HCT116 (cell line): ENCODE results near the gene ARNT2. TPM values are rescaled to one million over a fixed set of nuclear protein-coding genes. Genes with fewer than 3 reads are reported as not detected.

Source experiments
- ATAC-seq: fragments of 200-7000 bp; cut with Tn5 transposase; 2 replicates; pipeline ENCODE4 v1.9.1; 2020; ENCODE audit warnings: mild to moderate bottlenecking, moderate library complexity
- BruUV-seq: library from RNA; stranded (reverse); fragments of 400-500 nt; replicated peaks from 2 replicates; lab custom pipeline; 2021; lab: Mats Ljungman, UMichigan
- CTCF ChIA-PET: fragments of 300-600 bp; sonication (Branson Sonifier 250); formaldehyde crosslinking; loops from one replicate; lab custom pipeline; 2021; ENCODE audit warnings: antibody characterized with exemption; lab: Charles Lee
- POLR2A ChIA-PET: fragments of 300-600, 350-600 bp; sonication (Branson Sonifier 250); formaldehyde crosslinking; loops from one replicate; lab custom pipeline; 2021; ENCODE audit warnings: antibody characterized with exemption; lab: Charles Lee
- RAD21 ChIA-PET, 2 experiments: fragments of 300-600 bp; sonication (Branson Sonifier 250); formaldehyde crosslinking; loops; one replicate each; lab custom pipeline; 2023; ENCODE audit warnings: low total read pairs in 2 of 2; ENCODE audit not compliant: uncharacterized antibody in 2 of 2, unreplicated experiment in 2 of 2, low non-redundant PET in 1 of 2; lab: Charles Lee
- DNase-seq: peaks from one replicate; pipeline ENCODE4 v3.0.0-alpha.2; 2010; ENCODE audit warnings: low read depth, low spot score
- H2AFZ ChIP-seq: fragments of 200-600 bp; shearing (Covaris generic), sonication (generic); 2 replicates; pipeline ENCODE4 v1.6.1; 2017; ENCODE audit warnings: low read depth, mixed run types, mixed read lengths, antibody characterized with exemption, low read length; ENCODE audit not compliant: poor library complexity, severe bottlenecking
- H3K27ac ChIP-seq: 2 replicates; pipeline ENCODE4 v1.5.1; 2012; ENCODE audit warnings: low read depth, low read length
- H3K27me3 ChIP-seq: fragments of 200-600 bp; sonication (generic); 2 replicates; pipeline ENCODE4 v1.6.1; 2016; ENCODE audit warnings: mixed run types, low read length, mixed read lengths; ENCODE audit not compliant: insufficient read depth
- H3K36me3 ChIP-seq, 2 experiments: fragments of 200-500 bp in 1 of 2; fragments of 200-600 bp in 1 of 2; sonication (Bioruptor generic) in 1 of 2; sonication (generic) in 1 of 2; 2 replicates each; pipeline versions ENCODE4 v1.5.1 to v1.6.1; 2014 to 2016; ENCODE audit warnings: low read length in 2 of 2, inconsistent platforms in 1 of 2, mixed read lengths in 1 of 2, mixed run types in 1 of 2; ENCODE audit not compliant: insufficient read depth in 2 of 2, control insufficient read depth in 1 of 2
- H3K4me1 ChIP-seq, 2 experiments: fragments of 200-600 bp in 1 of 2; sonication (generic) in 1 of 2; 2 replicates each; pipeline versions ENCODE4 v1.5.1 to v1.6.1; 2012 to 2017; ENCODE audit warnings: low read length in 2 of 2, inconsistent platforms in 1 of 2, mild to moderate bottlenecking in 1 of 2, mixed read lengths in 1 of 2, mixed run types in 1 of 2, moderate library complexity in 1 of 2; ENCODE audit not compliant: insufficient read depth in 2 of 2, control insufficient read depth in 1 of 2
- H3K4me2 ChIP-seq: fragments of 200-600 bp; sonication (generic); 2 replicates; pipeline ENCODE4 v1.6.1; 2017; ENCODE audit warnings: mixed run types, low read length, mixed read lengths
- H3K4me3 ChIP-seq, 2 experiments: fragments of 200-600 bp in 1 of 2; sonication (generic) in 1 of 2; replicated peaks in 1 of 2; 2 replicates each; pipeline ENCODE4 v1.5.1; 2011 to 2016; ENCODE audit warnings: low read length in 2 of 2, control low read depth in 1 of 2, low read depth in 1 of 2, mild to moderate bottlenecking in 1 of 2, mixed read lengths in 1 of 2, mixed run types in 1 of 2
- H3K79me2 ChIP-seq: fragments of 200-600 bp; sonication (generic); 2 replicates; pipeline ENCODE4 v1.6.1; 2017; ENCODE audit warnings: mild to moderate bottlenecking, mixed run types, low read length, moderate library complexity, mixed read lengths; ENCODE audit not compliant: insufficient read depth
- H3K9ac ChIP-seq: fragments of 200-600 bp; sonication (generic); 2 replicates; pipeline ENCODE4 v1.6.1; 2016; ENCODE audit warnings: low read length, mixed read lengths
- H3K9me2 ChIP-seq: fragments of 200-600 bp; sonication (generic), shearing (Covaris generic); 2 replicates; pipeline ENCODE4 v1.6.1; 2017; ENCODE audit warnings: mixed run types, mild to moderate bottlenecking, moderate library complexity; ENCODE audit not compliant: insufficient read depth
- H3K9me3 ChIP-seq, 2 experiments: fragments of 200-500 bp in 1 of 2; fragments of 200-600 bp in 1 of 2; sonication (Bioruptor generic) in 1 of 2; sonication (generic) in 1 of 2; 2 replicates each; pipeline ENCODE4 v1.6.1; 2014 to 2017; ENCODE audit warnings: low read length in 2 of 2, mixed read lengths in 2 of 2, inconsistent platforms in 1 of 2, low read depth in 1 of 2, mild to moderate bottlenecking in 1 of 2, mixed run types in 1 of 2, moderate library complexity in 1 of 2; ENCODE audit not compliant: control insufficient read depth in 1 of 2, insufficient read depth in 1 of 2
- H4K20me1 ChIP-seq: fragments of 200-600 bp; sonication (generic), shearing (Covaris generic); 2 replicates; pipeline ENCODE4 v1.6.1; 2017; ENCODE audit warnings: mixed run types, mild to moderate bottlenecking, moderate library complexity; ENCODE audit not compliant: insufficient read depth
- ATF3 ChIP-seq: IDR thresholded peaks from 2 replicates; pipeline ENCODE4 v1.6.1; 2012
- CBX3 ChIP-seq: IDR thresholded peaks from 2 replicates; pipeline ENCODE4 v1.6.1; 2012; ENCODE audit warnings: low read depth
- CEBPB ChIP-seq: IDR thresholded peaks from 2 replicates; pipeline ENCODE4 v1.6.1; 2012; ENCODE audit warnings: low read depth
- EGR1 ChIP-seq: IDR thresholded peaks from 2 replicates; pipeline ENCODE4 v1.6.1; 2012; ENCODE audit warnings: low read depth
- ELF1 ChIP-seq: IDR thresholded peaks from 2 replicates; pipeline ENCODE4 v1.6.1; 2012; ENCODE audit warnings: low read depth, borderline replicate concordance
- EZH2 ChIP-seq: fragments of 200-600 bp; sonication (generic); IDR thresholded peaks from 2 replicates; pipeline ENCODE4 v1.6.1; 2017; ENCODE audit warnings: antibody characterized with exemption, mixed run types
- EZH2phosphoT487 ChIP-seq: fragments of 200-600 bp; IDR thresholded peaks from 2 replicates; pipeline ENCODE4 v1.6.1; 2018; ENCODE audit warnings: antibody characterized with exemption, borderline replicate concordance
- FOSL1 ChIP-seq: IDR thresholded peaks from 2 replicates; pipeline ENCODE4 v1.6.1; 2012; ENCODE audit warnings: low read depth
- POLR2AphosphoS5 ChIP-seq: IDR thresholded peaks from 2 replicates; pipeline ENCODE4 v1.6.1; 2011; ENCODE audit warnings: mild to moderate bottlenecking, low read depth, low read length, moderate library complexity
- RAD21 ChIP-seq: IDR thresholded peaks from 2 replicates; pipeline ENCODE4 v1.6.1; 2012; ENCODE audit warnings: low read depth, mild to moderate bottlenecking
- SIN3A ChIP-seq: IDR thresholded peaks from 2 replicates; pipeline ENCODE4 v1.6.1; 2012; ENCODE audit warnings: low read depth
- SP1 ChIP-seq: IDR thresholded peaks from 2 replicates; pipeline ENCODE4 v1.6.1; 2012; ENCODE audit warnings: low read depth
- TCF7L2 ChIP-seq: IDR thresholded peaks from 2 replicates; pipeline ENCODE4 v1.7.0; 2011; ENCODE audit warnings: borderline replicate concordance, inconsistent platforms; ENCODE audit not compliant: insufficient read depth, insufficient read length; ENCODE audit errors: extremely low read depth
- ZBTB33 ChIP-seq: IDR thresholded peaks from 2 replicates; pipeline ENCODE4 v1.6.1; 2011; ENCODE audit warnings: mild to moderate bottlenecking, low read length, moderate library complexity; ENCODE audit not compliant: insufficient replicate concordance; ENCODE audit errors: extremely low read depth
- intact Hi-C: fragments of 100-400 bp; cut with micrococcal nuclease; formaldehyde crosslinking; loops from 2 replicates; pipeline ENCODE4 v1.10.0; 2022
- total RNA-seq: library from RNA; stranded (reverse); gene quantifications from one replicate; pipeline ENCODE4 v1.2.1, GENCODE V29; 2021; ENCODE audit not compliant: unreplicated experiment
- TF ChIP-seq, protein P1 (sequence below), 3 experiments: fragments of 200-600 bp in 1 of 3; sonication (generic) in 1 of 3; IDR thresholded peaks in 2 of 3; conservative IDR thresholded peaks in 1 of 3; 2 replicates each; pipeline ENCODE4 v1.5.1; 2012 to 2017; ENCODE audit warnings: low read depth in 2 of 3, low read length in 2 of 3, antibody characterized with exemption in 1 of 3, borderline replicate concordance in 1 of 3, control low read depth in 1 of 3, mild to moderate bottlenecking in 1 of 3, mixed read lengths in 1 of 3, mixed run types in 1 of 3, moderate library complexity in 1 of 3; ENCODE audit not compliant: insufficient read depth in 1 of 3

ARNT2 gene
- total RNA-seq, 1 experiment from 2014 or later: 3.0 TPM

GRCh38 chr15:80609512-80609946, 205.3 kb downstream of the ARNT2 start:
- Histone ChIP-seq H3K9ac (no peak overlapping the region), H4K20me1 (no peaks in the 10 kb centered on the region), H3K27ac (no peak overlapping the region), H3K9me2 (no peaks in the 10 kb centered on the region), H3K36me3 (no peaks in the 10 kb centered on the region), H3K4me3 (no peak overlapping the region), H3K4me1 (no peaks in the 10 kb centered on the region), H3K79me2 (no peaks in the 10 kb centered on the region), H2AFZ (no peak overlapping the region), H3K9me3 (no peaks in the 10 kb centered on the region), H3K27me3 (no peaks in the 10 kb centered on the region), H3K4me2 (no peak overlapping the region)
- DNase-seq (no peak), ATAC-seq (no peak)
- RAD21 ChIA-PET: no interaction called here
- POLR2A ChIA-PET: no interaction called here
- TF ChIP-seq, protein P1, sequence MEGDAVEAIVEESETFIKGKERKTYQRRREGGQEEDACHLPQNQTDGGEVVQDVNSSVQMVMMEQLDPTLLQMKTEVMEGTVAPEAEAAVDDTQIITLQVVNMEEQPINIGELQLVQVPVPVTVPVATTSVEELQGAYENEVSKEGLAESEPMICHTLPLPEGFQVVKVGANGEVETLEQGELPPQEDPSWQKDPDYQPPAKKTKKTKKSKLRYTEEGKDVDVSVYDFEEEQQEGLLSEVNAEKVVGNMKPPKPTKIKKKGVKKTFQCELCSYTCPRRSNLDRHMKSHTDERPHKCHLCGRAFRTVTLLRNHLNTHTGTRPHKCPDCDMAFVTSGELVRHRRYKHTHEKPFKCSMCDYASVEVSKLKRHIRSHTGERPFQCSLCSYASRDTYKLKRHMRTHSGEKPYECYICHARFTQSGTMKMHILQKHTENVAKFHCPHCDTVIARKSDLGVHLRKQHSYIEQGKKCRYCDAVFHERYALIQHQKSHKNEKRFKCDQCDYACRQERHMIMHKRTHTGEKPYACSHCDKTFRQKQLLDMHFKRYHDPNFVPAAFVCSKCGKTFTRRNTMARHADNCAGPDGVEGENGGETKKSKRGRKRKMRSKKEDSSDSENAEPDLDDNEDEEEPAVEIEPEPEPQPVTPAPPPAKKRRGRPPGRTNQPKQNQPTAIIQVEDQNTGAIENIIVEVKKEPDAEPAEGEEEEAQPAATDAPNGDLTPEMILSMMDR (IDR thresholded peaks at IDR 0.05 in 2 of 3, conservative IDR thresholded peaks at IDR 0.05 in 1 of 3; ENCODE audit: borderline replicate concordance in 1 of 3, insufficient read depth in 1 of 3, low read depth in 2 of 3, low read length in 2 of 3): no peak
- TF ChIP-seq EGR1 (no peak), CBX3 (no peak), ELF1 (no peak), EZH2 (no peak), EZH2phosphoT487 (no peak), CEBPB (no peak), FOSL1 (no peak), RAD21 (no peak), ATF3 (no peak), ZBTB33 (no peak), TCF7L2 (no peak), SP1 (no peak), SIN3A (no peak), POLR2AphosphoS5 (no peak)
- CTCF ChIA-PET: no interaction called here
- no TSS peak for BruUV-seq
- intact Hi-C loops: no loop called here
